Activated CD4-positive, CD25-positive, alpha-beta regulatory T cell treated with anti-CD3 and anti-CD28 coated beads, Interleukin-2, amount 50 U/mL, for 16 hours (primary cell): ENCODE results near the gene GPR45.

Experiments
- DNase-seq: peaks from one replicate; pipeline ENCODE4 v3.0.0-alpha.2; 2020; ENCODE audit warnings: low read depth, low spot score

The GPR45 gene

DNA sequence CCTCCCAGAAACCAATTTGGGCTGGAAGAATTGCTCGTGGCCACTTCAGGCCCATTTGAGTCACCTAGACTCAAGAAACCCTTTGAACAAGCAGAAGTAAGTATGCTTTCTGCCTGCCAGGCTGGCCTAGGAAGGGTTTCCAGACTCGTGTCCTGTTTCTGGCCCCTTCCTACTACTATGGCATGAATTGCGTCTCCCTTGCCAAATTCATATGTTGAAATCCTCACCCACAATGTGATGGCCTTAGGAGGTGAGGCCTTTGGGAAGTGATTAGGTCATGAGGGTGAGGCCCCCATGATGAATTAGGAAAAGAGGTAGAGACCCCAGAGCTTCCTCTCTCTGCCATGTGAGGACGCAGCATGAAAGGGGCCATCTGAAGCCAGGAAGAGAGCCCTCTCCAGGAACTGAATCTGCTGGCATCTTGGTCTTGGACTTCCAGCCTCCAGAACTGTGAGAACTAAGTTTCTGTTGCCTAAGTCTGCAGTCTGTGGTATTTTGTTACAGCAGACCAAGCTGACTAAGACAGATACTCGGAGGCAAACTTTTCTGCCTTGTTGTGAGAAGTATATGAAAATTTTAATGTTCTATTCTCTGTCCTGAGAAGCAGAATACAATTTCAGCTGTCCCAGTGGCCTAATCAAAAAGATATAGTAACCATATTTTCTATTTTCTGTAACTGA lies 13.1 kb downstream of the GPR45 start:
- DNase-seq = no peak

DNA sequence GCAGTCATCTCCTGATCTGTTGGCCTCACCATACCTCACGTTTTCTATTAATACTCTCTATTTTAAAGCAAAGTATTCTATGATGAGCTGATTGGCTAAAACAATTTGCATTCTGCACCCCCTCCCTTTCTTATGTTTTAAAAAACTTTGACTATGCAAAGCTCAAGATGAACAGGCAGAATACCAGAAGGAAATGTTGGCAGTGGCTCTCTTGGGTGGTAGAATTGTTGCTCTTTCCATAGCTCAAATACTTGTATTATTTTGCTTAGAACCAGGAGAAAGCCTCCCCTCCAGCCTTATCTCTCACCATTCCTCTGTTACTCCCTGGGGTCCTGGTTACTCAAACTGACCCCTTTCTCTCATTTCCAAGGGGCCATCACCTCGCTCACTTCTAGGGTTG lies 14.4 kb downstream of the GPR45 start:
- no peak for DNase-seq

DNA sequence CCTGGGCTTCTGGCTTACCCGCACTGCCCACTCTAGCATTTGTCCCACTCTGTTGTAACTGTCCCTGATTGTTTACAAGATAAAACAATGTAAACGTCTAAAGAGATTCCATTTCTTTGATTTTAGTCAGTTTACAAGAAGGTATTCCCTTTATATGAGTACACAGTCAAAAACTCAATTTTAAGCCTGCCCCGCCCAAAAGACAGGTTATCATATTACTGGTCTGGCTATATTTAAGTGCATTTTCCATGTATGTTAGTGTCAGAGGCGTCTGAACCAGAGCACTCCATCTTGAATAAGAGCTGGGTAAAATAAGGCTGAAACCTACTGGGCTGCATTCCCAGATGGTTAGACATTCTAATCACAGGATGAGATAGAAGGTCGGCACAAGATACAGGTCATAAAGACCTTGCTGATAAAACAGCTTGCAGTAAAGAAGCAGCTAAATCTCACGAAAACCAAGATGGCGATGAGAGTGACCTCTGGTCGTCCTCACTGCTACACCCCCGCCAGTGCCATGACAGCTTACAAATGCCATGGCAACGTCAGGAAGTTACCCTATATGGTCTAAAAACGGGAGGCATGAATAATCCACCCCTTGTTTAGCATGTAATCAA lies 15.0 kb downstream of the GPR45 start:
- no peak for DNase-seq

- no peak for DNase-seq
Observed at GRCh38 chr2:105257981-105258380, 16.4 kb downstream of the GPR45 start.

GRCh38 chr2:105258835-105259350 lies 17.4 kb downstream of the GPR45 start:
- DNase-seq = no peak

DNA sequence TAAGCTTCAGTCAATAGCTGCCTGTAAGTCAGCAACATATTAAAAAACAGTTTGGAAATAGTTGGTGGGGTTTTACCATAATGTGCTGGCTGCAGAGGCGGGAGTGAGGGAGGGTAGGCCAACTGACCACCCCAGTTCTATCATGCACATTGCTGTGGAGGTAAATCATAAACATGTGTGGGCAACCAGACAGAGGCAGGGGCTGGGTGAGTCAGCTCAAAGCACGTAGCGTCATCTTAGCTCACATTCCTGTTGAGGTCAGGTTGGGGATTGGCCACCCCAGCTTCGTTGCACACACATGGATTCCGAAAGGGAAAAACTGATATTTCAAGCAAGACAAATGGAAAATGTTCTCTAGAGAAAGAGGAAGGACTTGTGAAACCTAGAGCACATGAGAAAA lies 19.5 kb downstream of the GPR45 start:
- DNase-seq = no peak

DNA sequence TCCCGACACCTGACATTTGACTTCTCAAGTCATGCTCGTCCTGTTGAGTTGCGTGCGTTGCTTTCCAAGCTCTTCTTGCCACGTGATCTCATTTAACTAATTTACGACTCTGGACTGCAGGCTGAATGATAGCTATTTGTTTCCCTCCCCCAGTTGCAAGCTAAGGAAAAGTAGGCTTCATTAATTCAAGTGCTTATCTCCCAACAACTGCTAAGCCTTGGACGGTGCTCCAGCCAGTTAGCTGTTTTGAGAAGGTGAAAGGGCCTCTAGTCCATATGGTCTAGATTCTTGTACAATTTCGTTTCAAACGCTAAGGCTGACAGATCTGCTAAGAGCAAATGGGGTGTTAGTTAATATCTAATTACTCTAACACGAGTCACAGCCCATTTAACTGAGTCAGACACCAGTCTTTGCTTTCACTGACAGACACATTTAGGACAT lies 21.1 kb downstream of the GPR45 start:
- DNase-seq = no peak

GRCh38 chr2:105269426-105269825 lies 27.9 kb downstream of the GPR45 start:
- DNase-seq = no peak

DNA sequence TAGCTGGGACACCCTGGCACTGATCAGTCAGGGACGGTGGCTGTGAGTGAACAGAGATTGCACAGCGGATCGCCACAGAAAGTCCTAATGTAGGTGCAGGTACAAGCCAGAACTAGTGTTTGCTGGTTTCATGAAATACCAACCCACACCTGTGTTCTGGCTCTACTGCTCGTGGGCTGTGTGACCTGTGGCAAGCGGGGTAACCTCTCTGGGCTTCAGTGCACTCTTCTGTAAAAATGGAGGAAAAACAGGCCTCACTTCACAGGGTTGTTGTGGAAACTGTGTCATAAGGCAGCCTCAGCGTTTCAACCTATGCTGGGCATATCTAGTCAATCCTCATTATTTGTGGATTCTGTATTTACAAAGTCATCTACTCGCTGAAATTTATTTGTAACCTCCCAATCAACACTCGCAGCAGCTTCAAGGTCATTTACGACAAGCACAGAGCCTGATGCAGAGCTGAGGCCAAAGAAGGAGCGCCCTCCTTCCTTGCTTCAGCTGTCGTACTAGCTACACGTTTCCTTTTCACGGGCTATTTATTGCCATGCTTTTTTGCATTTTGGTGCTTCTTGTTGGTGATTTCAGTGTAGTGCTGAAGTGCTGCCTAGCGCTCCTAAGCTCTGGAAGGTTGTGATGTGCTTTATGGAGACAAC lies 30.0 kb downstream of the GPR45 start:
- no peak for DNase-seq

GRCh38 chr2:105272176-105272575 lies 30.6 kb downstream of the GPR45 start:
- DNase-seq = no peak

DNA sequence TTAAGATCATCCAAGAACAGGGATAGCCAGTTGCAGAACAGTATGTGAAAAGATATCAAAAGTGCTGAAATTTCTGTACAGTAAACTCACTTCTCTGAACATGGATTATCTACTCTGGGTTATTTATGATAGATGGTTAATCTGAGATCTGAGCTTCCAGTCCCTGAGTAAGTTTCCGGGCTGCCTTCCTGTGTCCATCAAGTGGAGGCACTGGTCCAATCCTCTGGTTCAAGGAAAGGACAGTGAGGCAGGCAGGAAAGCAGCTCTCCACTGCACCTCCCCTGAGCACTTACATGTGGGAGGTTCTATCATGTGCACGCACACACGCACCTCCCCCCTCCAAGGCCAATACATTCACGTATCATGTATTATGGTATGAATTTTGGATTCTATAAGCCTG lies 32.5 kb downstream of the GPR45 start:
- DNase-seq = no peak

- DNase-seq = no peak
Observed at GRCh38 chr2:105278654-105279053, 37.1 kb downstream of the GPR45 start.

GRCh38 chr2:105279126-105279525 lies 37.6 kb downstream of the GPR45 start:
- no peak for DNase-seq

GRCh38 chr2:105280281-105280680 lies 38.7 kb downstream of the GPR45 start:
- no peak for DNase-seq

- no peak for DNase-seq
Observed at GRCh38 chr2:105283532-105283931, 42.0 kb downstream of the GPR45 start.

DNA sequence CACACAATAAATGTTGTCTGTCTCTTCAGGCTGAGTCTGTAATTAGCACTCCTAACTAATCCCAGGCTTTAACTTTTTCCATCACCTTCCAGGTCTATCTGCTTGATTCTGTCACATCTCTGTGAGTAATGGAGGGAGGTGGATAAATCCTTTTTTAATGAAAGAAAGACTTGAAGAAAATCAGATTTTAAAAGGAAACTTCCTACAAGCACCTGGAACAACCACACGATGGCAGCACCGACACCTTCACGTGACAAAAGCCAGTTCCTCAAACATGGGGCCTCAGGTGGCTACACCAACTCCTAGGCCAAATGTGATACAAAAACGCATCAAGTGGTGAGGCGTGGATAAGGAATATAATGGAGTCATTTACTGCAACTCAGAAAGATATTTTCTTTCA lies 46.1 kb downstream of the GPR45 start:
- DNase-seq = no peak

GRCh38 chr2:105288133-105288532 lies 46.6 kb downstream of the GPR45 start:
- no peak for DNase-seq

- DNase-seq = no peak
Observed at GRCh38 chr2:105290981-105291660, 49.6 kb downstream of the GPR45 start.

DNA sequence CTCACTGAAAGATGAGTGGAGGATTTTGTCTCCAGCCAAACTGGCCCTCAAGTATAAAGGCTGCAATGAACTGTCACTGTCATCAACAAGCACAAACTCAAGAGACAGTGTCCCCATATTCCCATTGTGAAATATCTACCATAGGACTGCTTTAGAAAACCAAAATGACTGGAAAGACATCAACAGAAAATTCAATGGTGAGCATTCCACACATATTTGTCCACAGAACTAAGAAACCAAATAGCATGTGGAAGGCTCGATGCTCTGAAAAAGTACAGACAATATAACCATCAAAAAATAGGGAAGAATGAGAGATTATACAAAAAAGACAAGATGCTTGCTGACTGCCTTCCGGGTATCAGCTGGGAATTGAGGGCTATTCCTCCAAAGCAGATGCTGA lies 50.4 kb downstream of the GPR45 start:
- no peak for DNase-seq
